Measurements from ENCODE around the gene OVCH1. TPM values are rescaled to one million over a fixed set of nuclear protein-coding genes. Genes with fewer than 3 reads are reported as not detected.

OVCH1 gene
- polyA plus RNA-seq, 1 of the 3 experiments (the other 2 are of a cell fraction), result not detected

- Histone ChIP-seq H3K9ac (no peak overlapping the region), H3K9me3 (no peaks in the 10 kb centered on the region), H3K4me1 (ENCODE audit: control insufficient read depth in 1 of 2, insufficient read depth in 2 of 2, low read depth in 1 of 2, low read length in 1 of 2) (no peaks in the 10 kb centered on the region), H2AFZ (ENCODE audit: low read depth) (no peak overlapping the region), H3K4me3 (ENCODE audit: low read depth in 2 of 2, low read length in 1 of 2) (no peak overlapping the region), H3K27ac (ENCODE audit: low read depth in 2 of 2, low read length in 1 of 2) (no peak overlapping the region), H3K27me3 (ENCODE audit: insufficient read depth) (no peaks in the 10 kb centered on the region), H3K36me3 (replicated peaks in 1 of 2; ENCODE audit: control insufficient read depth in 1 of 2, insufficient read depth in 2 of 2, low read length in 1 of 2) (no peaks in the 10 kb centered on the region), H4K20me1 (ENCODE audit: insufficient read depth) (no peaks in the 10 kb centered on the region), H3K9me2 (no peaks in the 10 kb centered on the region), H3K79me2 (ENCODE audit: insufficient read depth) (no peaks in the 10 kb centered on the region), H3F3A (replicated peaks; ENCODE audit: insufficient read depth) (no peaks in the 10 kb centered on the region), H3K4me2 (no peak overlapping the region)
- ChIA-PET CTCF (interaction anchor here (1.0 kb wide), 1 partner anchor 25 kb away, joined by 3 read pairs; no protein-coding TSS in a partner anchor), POLR2A (no interaction called here)
- TF ChIP-seq, protein P1, sequence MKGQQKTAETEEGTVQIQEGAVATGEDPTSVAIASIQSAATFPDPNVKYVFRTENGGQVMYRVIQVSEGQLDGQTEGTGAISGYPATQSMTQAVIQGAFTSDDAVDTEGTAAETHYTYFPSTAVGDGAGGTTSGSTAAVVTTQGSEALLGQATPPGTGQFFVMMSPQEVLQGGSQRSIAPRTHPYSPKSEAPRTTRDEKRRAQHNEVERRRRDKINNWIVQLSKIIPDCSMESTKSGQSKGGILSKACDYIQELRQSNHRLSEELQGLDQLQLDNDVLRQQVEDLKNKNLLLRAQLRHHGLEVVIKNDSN (IDR thresholded peaks at IDR 0.05; ENCODE audit: borderline replicate concordance, low read depth), result no peak
- TF ChIP-seq TEAD4 (IDR thresholded peaks at IDR 0.05; ENCODE audit: borderline replicate concordance, insufficient read depth), result no peak
- TF ChIP-seq CHD2 (IDR thresholded peaks at IDR 0.05; ENCODE audit: low read length, partially characterized antibody), result no peak
- no peak for TF ChIP-seq NFIC (IDR thresholded peaks at IDR 0.05; ENCODE audit: borderline replicate concordance)
- TF ChIP-seq, protein P2, sequence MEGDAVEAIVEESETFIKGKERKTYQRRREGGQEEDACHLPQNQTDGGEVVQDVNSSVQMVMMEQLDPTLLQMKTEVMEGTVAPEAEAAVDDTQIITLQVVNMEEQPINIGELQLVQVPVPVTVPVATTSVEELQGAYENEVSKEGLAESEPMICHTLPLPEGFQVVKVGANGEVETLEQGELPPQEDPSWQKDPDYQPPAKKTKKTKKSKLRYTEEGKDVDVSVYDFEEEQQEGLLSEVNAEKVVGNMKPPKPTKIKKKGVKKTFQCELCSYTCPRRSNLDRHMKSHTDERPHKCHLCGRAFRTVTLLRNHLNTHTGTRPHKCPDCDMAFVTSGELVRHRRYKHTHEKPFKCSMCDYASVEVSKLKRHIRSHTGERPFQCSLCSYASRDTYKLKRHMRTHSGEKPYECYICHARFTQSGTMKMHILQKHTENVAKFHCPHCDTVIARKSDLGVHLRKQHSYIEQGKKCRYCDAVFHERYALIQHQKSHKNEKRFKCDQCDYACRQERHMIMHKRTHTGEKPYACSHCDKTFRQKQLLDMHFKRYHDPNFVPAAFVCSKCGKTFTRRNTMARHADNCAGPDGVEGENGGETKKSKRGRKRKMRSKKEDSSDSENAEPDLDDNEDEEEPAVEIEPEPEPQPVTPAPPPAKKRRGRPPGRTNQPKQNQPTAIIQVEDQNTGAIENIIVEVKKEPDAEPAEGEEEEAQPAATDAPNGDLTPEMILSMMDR (IDR thresholded peaks at IDR 0.05), result no peak
- no peak for TF ChIP-seq EP300 (IDR thresholded peaks at IDR 0.05; ENCODE audit: borderline replicate concordance in 1 of 2, low read depth in 1 of 2, low read length in 1 of 2)
- no peak for TF ChIP-seq SIN3A (IDR thresholded peaks at IDR 0.05; ENCODE audit: borderline replicate concordance, low read depth, low read length)
- TF ChIP-seq RFX5 (IDR thresholded peaks at IDR 0.05; ENCODE audit: low read length), result no peak
- no peak for TF ChIP-seq YY1 (IDR thresholded peaks at IDR 0.05; ENCODE audit: low read depth)
- no peak for TF ChIP-seq FOXM1 (IDR thresholded peaks at IDR 0.05; ENCODE audit: low read depth)
- TF ChIP-seq IRF3 (IDR thresholded peaks at IDR 0.05; ENCODE audit: low read depth, low read length), result no peak
- no peak for TF ChIP-seq FOXJ3 (CRISPR knock-in tag; IDR thresholded peaks at IDR 0.05)
- no peak for TF ChIP-seq POLR2AphosphoS5 (IDR thresholded peaks at IDR 0.05; ENCODE audit: low read depth, low read length)
- no peak for TF ChIP-seq EZH2phosphoT487 (IDR thresholded peaks at IDR 0.05; ENCODE audit: borderline replicate concordance, low read depth)
- TF ChIP-seq MXI1 (IDR thresholded peaks at IDR 0.05; ENCODE audit: low read depth, low read length), result no peak
- no peak for TF ChIP-seq ELF1 (IDR thresholded peaks at IDR 0.05)
- TF ChIP-seq NRF1 (IDR thresholded peaks at IDR 0.05; ENCODE audit: low read depth, low read length), result no peak
- TF ChIP-seq MEF2A (IDR thresholded peaks at IDR 0.05; ENCODE audit: borderline replicate concordance, low read depth), result no peak
- TF ChIP-seq GABPA (IDR thresholded peaks at IDR 0.05; ENCODE audit: low read depth), result no peak
- TF ChIP-seq, protein P3, sequence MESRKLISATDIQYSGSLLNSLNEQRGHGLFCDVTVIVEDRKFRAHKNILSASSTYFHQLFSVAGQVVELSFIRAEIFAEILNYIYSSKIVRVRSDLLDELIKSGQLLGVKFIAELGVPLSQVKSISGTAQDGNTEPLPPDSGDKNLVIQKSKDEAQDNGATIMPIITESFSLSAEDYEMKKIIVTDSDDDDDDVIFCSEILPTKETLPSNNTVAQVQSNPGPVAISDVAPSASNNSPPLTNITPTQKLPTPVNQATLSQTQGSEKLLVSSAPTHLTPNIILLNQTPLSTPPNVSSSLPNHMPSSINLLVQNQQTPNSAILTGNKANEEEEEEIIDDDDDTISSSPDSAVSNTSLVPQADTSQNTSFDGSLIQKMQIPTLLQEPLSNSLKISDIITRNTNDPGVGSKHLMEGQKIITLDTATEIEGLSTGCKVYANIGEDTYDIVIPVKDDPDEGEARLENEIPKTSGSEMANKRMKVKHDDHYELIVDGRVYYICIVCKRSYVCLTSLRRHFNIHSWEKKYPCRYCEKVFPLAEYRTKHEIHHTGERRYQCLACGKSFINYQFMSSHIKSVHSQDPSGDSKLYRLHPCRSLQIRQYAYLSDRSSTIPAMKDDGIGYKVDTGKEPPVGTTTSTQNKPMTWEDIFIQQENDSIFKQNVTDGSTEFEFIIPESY (IDR thresholded peaks at IDR 0.05; ENCODE audit: borderline replicate concordance, low read depth), result no peak
- 71% methylated on average over 6 of the region's 6 CpGs for WGBS (ENCODE audit: low lambda C conversion rate)
- DNase-seq, result no peak
These were observed 47.1 kb upstream of the OVCH1 start for GRCh38 chr12:29544428-29545101.

Data from SK-N-SH (cell line).